HG03575 (cell line): ENCODE measurements around the gene VARS2.
"Not testable (repeated sequence)": the region's sequence is repeated elsewhere in the genome, so short reads cannot be mapped to it uniquely, and the experiment has no call there.

Source experiments
- ATAC-seq: cut with Tn5 transposase; IDR thresholded peaks from one replicate; pipeline ENCODE4 v1.9.1; 2021; ENCODE audit not compliant: unreplicated experiment, insufficient number of reproducible peaks, low FRiP score; ENCODE audit errors: extremely low read depth

VARS2 gene

GRCh38 chr6:30917487-30917886 is 3.4 kb downstream of the VARS2 start:
- ATAC-seq = no peak

DNA sequence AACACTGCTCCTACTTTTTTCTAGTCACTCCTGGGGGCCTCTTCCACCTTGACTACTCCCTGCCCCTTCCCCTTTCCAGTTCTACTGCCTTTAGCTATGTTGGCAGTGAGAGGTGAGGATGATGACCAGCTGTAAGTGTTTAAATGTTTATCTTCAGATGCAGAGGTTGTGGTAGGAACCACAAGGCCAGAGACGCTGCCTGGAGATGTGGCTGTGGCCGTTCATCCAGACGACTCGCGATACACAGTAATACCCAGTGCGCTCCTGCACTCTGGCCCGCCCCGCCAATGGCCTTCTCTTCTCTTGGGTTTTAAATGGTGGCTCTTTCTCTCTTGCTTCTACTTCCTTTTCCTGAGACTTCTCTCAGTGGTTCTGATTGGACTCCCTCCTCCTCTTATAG is 4.6 kb downstream of the VARS2 start:
- no peak for ATAC-seq

DNA sequence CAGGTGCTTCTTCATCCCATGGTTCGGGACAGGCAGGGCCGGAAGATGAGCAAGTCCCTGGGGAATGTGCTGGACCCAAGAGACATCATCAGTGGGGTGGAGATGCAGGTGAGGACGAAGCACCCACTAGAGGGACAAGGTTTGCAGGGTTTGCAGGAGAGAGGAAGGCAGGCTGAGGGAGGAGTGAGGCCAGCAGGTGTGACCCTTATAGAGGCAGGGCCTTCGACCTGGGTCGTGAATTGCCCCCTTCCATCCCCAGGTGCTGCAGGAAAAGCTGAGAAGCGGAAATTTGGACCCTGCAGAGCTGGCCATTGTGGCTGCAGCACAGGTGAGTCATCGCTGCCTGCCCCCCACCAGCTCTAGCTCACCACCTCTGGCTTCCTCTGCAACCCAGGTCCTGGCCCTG is 8.4 kb downstream of the VARS2 start:
- ATAC-seq = no peak

- ATAC-seq = not testable (repeated sequence)
Measured at GRCh38 chr6:30924040-30924627, 10.1 kb downstream of the VARS2 start.

GRCh38 chr6:30926644-30927043 is 12.6 kb downstream of the VARS2 start:
- ATAC-seq = no peak

GRCh38 chr6:30927080-30927479 is 13.0 kb downstream of the VARS2 start:
- not testable (repeated sequence) for ATAC-seq

DNA sequence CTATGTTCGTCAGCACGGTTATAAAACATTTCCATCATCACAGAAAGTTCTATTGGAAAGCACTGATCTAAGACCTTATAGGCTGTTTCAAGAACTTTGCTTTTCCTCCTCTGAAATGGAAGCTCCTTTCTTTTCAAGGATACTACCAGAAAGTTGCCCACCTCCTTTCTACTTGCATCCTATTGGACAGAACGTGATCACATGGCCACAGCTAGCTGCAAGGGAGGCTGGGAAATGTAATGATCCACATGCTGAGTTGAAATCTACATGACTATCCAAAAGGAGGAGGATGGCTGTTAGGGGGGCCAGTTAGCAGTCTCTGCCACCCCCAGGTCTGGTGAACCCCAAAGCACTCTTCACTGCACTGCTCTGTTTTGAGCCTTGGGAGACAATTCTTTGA is 14.6 kb downstream of the VARS2 start:
- no peak for ATAC-seq

DNA sequence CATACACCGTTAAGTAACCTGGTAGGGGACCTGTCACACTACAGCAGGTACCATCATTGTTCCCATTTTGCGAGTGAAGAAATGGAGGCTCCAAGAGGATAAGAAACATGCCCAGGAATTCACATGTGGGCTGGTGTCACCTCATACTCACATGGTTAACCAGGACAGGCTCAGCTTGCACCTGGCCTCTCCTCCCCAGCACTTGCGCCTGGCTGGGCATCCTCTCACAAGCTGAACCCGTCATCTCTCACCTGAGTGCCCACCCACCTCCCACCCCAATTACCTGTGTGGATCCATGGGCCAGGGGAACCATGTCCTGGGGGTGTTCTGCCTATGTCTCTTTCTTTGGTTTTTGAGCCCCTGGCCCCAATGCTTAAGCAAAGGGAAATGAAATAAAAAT is 16.5 kb downstream of the VARS2 start:
- no peak for ATAC-seq

DNA sequence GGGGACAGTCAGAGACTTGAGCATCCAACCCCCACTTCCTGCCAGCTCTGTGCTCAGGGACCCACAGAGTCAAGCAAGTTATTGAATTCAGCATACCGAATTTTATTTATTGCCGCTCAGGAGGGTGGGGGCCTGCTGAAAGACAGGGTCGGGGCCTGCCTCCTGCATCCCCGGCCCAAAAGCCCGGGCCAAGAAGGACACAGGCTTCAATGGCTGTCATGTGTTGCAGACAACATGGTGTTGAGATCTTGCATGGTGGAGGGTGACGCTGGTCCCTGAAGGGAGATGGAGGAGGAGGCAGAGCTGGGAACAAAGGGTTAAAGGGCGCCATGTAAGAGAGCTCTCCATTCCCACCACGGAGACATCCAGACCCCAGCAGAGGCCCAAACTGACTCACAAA is 17.2 kb downstream of the VARS2 start:
- ATAC-seq = no peak

DNA sequence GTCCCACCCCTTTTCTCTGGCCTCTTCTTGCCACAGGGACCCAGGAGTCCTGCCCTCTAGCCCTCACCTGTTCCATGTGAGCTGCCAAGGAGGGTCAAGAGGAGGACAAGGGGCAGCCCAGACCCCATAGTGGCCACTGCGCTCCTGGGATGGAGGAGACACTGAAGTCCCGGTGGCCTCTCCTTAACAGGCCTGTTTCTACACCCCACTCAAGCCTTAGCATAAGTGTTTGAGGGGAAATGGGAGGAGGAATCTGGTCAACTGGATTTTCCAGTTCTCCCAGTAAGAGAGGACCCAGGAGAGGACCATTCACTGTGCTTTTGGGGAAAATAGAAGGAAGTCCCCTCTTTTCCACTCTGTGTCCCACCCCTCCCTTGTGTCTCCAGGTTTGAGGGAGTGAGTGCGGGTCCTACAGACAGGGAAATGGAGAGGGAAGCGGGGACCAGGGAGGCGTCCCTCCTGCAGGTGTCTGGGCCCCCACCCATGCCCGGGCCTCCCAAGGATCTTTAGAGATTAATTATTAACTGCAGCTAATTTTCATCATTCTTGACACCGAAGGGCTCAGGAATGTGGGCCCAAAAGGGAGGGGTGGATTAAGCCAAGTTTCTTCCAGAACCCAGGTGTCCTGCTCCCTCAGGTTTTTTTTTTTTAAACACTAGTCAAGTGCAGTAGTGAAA is 18.1 kb downstream of the VARS2 start, which contains the start of gene SFTA2:
Gene SFTA2, minus strand, starts transcription at position 202 of the 677 bp plus-strand sequence. Its CDS starts 74 bp downstream, at position 128.
- ATAC-seq = no peak

- no peak for ATAC-seq
Measured at GRCh38 chr6:30932665-30933365, 18.8 kb downstream of the VARS2 start.

- no peak for ATAC-seq
Measured at GRCh38 chr6:30935018-30935417, 21.0 kb downstream of the VARS2 start.

DNA sequence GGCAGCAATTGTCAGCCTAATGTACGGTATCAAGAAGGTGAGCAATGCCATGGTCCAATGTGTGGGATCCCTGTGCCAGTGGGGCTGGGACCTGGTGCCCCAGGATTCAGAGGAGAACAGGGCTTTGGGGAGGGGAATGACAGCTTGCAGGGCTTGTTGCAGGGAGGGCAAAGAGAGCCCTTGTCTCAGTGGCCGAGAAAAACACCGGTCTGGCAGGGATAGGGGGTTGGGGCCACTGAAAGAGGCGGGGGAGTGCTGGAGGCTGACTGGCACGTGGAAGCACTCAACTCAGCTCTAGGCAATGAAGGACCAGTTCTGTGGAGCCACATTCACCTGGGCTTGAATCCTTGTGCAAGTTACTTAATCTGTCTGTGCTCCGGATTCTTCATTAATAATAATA is 23.2 kb downstream of the VARS2 start:
- no peak for ATAC-seq

DNA sequence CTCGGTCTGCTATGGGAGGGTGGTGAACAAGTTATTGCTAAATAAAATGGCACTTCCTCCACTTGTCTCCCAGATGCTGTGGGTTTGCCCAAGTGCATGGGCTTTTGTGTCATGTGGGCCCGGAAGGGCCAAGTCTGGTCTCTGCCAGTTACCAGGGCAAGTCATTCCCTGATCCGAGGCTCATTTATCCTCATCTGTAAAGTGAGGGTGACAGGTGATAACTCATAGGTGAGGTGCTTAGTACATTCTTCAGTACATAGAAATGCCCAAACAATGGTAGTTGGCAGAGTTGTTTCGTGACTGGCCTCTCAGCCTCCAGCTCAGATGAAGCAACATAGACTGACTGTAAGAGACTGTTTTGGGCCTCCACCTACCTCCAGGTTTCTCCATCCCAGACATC is 24.7 kb downstream of the VARS2 start:
- ATAC-seq = no peak

DNA sequence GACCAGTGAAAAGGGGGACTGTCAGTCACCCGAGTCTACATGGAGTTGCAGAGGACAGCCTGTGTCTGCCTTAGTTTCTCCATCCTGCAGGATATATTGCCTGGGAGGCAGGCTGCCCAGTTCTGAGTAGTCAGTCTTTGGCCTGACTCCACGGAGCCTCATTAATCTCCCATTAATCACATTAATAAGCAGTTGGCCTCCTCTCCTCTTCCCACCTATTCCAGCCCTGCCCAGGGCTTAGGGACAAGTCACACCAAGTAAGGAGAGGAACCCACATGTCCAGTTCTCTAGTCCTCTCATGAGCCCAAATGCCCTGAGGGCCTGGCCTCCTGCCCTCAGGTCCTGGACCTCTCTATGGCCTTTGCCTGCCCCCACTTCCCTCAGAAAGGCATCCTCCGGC is 25.4 kb downstream of the VARS2 start:
- ATAC-seq = no peak

- no peak for ATAC-seq
Measured at GRCh38 chr6:30940361-30940986, 26.4 kb downstream of the VARS2 start, which contains the start of gene MUCL3. Gene MUCL3 (plus strand): TSS chr6:30940973. CDS start chr6:30941000, 27 bp downstream.

- ATAC-seq = no peak
Measured at GRCh38 chr6:30942338-30943060, 28.5 kb downstream of the VARS2 start.

- no peak for ATAC-seq
Measured at GRCh38 chr6:30944051-30944450, 30.0 kb downstream of the VARS2 start.

DNA sequence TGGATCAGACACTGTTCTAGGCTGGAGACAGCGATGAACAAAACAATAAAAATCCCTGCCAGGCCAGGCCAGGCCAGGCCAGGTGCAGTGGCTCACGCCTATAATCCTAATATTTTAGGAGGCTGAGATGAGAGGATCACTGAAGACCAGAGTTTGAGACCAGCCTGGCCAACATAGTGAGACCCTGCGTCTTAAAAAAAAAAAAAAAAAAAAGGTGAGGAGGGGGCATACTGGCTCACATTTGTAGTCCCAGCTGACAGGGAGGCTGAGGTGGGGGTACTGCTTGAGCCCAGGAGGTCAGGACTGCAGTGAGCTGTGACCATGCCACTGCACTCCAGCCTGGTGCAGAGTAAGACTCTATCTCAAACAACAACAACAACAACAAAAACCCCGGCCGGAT is 31.2 kb downstream of the VARS2 start:
- no peak for ATAC-seq
